NCI-H1930 (cell line): ENCODE measurements around the gene USP17L29.
"Not testable (repeated sequence)": the region's sequence is repeated elsewhere in the genome, so short reads cannot be mapped to it uniquely, and the experiment has no call there.

Source experiments
- DNase-seq, 2 experiments: peaks; one replicate each; lab custom pipeline; 2025; lab: John Stamatoyannopoulos, UW

Gene USP17L29

GRCh38 chr4:9353338-9353737 is at the start of gene USP17L29:
Gene USP17L29 (plus strand): TSS chr4:9353638. CDS start chr4:9353638, 0 bp downstream.
- not testable (repeated sequence) for DNase-seq

GRCh38 chr4:9324191-9324590 is 29.2 kb upstream of the USP17L29 start:
- DNase-seq, result not testable (repeated sequence)

GRCh38 chr4:9324865-9325264 is 28.6 kb upstream of the USP17L29 start, which contains the start of gene USP17L24:
Gene USP17L24 (plus strand): TSS chr4:9325165. CDS start chr4:9325165, 0 bp downstream.
- not testable (repeated sequence) for DNase-seq

GRCh38 chr4:9329611-9330010 is 23.8 kb upstream of the USP17L29 start, which contains the start of gene USP17L25:
Gene USP17L25 (plus strand): TSS chr4:9329911. CDS start chr4:9329911, 0 bp downstream.
- DNase-seq, result not testable (repeated sequence)

- DNase-seq, result not testable (repeated sequence)
Observed at GRCh38 chr4:9334358-9334757, 19.1 kb upstream of the USP17L29 start, which contains the start of gene USP17L26. Gene USP17L26 (plus strand): TSS chr4:9334658. CDS start chr4:9334658, 0 bp downstream.

- DNase-seq, result not testable (repeated sequence)
Observed at GRCh38 chr4:9339103-9339502, 14.3 kb upstream of the USP17L29 start, which contains the start of gene USP17L5. Gene USP17L5 (plus strand): TSS chr4:9339403. CDS start chr4:9339403, 0 bp downstream.

- not testable (repeated sequence) for DNase-seq
Observed at GRCh38 chr4:9343848-9344247, 9.6 kb upstream of the USP17L29 start, which contains the start of gene USP17L27. Gene USP17L27 (plus strand): TSS chr4:9344148. CDS start chr4:9344148, 0 bp downstream.

- DNase-seq, result not testable (repeated sequence)
Observed at GRCh38 chr4:9348593-9348992, 4.8 kb upstream of the USP17L29 start, which contains the start of gene USP17L28. Gene USP17L28 (plus strand): TSS chr4:9348893. CDS start chr4:9348893, 0 bp downstream.

- DNase-seq, result not testable (repeated sequence)
Observed at GRCh38 chr4:9350866-9351265, 2.6 kb upstream of the USP17L29 start.

GRCh38 chr4:9362829-9363228 is 9.4 kb downstream of the USP17L29 start, which contains the start of gene USP17L30:
Gene USP17L30 (plus strand): TSS chr4:9363129. CDS start chr4:9363129, 0 bp downstream.
- not testable (repeated sequence) for DNase-seq

- not testable (repeated sequence) for DNase-seq
Observed at GRCh38 chr4:9379881-9380280, 26.4 kb downstream of the USP17L29 start.

GRCh38 chr4:9381012-9381534 is 27.6 kb downstream of the USP17L29 start:
- peak in 1 of 2 experiments; percentile 1 for DNase-seq

- no peak for DNase-seq
Observed at GRCh38 chr4:9384126-9384525, 30.7 kb downstream of the USP17L29 start.

- DNase-seq, result not testable (repeated sequence)
Observed at GRCh38 chr4:9389001-9389400, 35.6 kb downstream of the USP17L29 start.
